Neutrophil (primary cell): Measurements from ENCODE around the gene OR13J1.

Source experiments
- H3K27ac ChIP-seq: fragments of 200-600 bp; sonication (generic); 2 replicates; pipeline ENCODE4 v1.5.1; 2016; ENCODE audit warnings: mild to moderate bottlenecking, moderate library complexity
- H3K27me3 ChIP-seq: fragments of 200-600 bp; sonication (generic); 2 replicates; pipeline ENCODE4 v1.6.0; 2016; ENCODE audit warnings: mild to moderate bottlenecking
- H3K36me3 ChIP-seq: fragments of 200-600 bp; sonication (generic); 2 replicates; pipeline ENCODE4 v1.5.1; 2017
- H3K4me1 ChIP-seq, 2 experiments: fragments of 200-600 bp in 1 of 2; sonication (generic) in 1 of 2; 1 replicate in 1 of 2; 2 replicates in 1 of 2; pipeline versions ENCODE4 v1.5.1 to v1.6.1; 2013 to 2016; ENCODE audit warnings: low read depth in 1 of 2, low read length in 1 of 2, mild to moderate bottlenecking in 1 of 2, moderate library complexity in 1 of 2; ENCODE audit not compliant: control insufficient read depth in 1 of 2, insufficient read depth in 1 of 2
- H3K4me3 ChIP-seq, 2 experiments: fragments of 200-600 bp in 1 of 2; sonication (generic) in 1 of 2; 1 replicate in 1 of 2; 2 replicates in 1 of 2; pipeline ENCODE4 v1.5.1; 2013 to 2016; ENCODE audit warnings: low read depth in 1 of 2, low read length in 1 of 2, mild to moderate bottlenecking in 1 of 2, moderate library complexity in 1 of 2
- H3K9me3 ChIP-seq: fragments of 200-600 bp; sonication (generic); 2 replicates; pipeline ENCODE4 v1.5.1; 2016
- CTCF ChIP-seq: fragments of 200-600 bp; sonication (generic); IDR thresholded peaks from 2 replicates; pipeline ENCODE4 v1.5.1; 2016; ENCODE audit warnings: antibody characterized with exemption

Gene OR13J1

GRCh38 chr9:35909687-35910612 is 39.7 kb upstream of the OR13J1 start:
- Histone ChIP-seq H3K4me1 (peaks cover 0 to 3% of the 10 kb centered on the region in 2 experiments), H3K27ac (no peak overlapping the region)
- no peak for TF ChIP-seq CTCF

DNA sequence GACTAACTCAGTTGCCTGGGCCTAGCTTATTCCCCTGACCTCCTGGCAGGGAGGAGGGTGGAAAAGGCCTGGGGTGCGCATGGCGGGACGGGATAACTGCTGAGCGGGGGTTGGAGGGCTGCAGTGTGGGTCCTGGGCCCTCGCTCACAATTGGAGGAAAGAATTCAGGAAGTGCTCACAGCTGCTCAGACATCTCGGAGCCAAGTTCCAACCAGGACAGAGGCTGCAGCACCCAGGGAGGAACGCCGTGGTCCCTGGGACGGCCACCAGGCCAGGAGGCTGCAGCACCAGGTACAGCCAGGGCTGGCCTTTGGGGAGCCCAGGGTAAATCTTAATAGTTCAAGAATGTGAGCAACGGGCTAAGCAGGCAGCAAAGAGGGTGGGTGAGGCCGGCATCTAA is 39.1 kb upstream of the OR13J1 start, which contains the start of gene SPAAR:
Gene SPAAR, plus strand, starts transcription at position 217 of the 400 bp plus-strand sequence. CDS start 974 bp downstream, outside the sequence.
- H3K9me3 ChIP-seq = no peaks in the 10 kb centered on the region
- H3K27me3 ChIP-seq = peaks cover 81% of the 10 kb centered on the region
- no peak for TF ChIP-seq CTCF
- H3K4me1 ChIP-seq = peaks cover 0 to 3% of the 10 kb centered on the region in 2 experiments
- no peaks in the 10 kb centered on the region for H3K36me3 ChIP-seq
- no peak within 1 kb of the TSS for H3K27ac ChIP-seq
- no peak within 1 kb of the TSS for H3K4me3 ChIP-seq

More at GRCh38 chr9:35909687-35910612, 39.7 kb upstream of the OR13J1 start:
- Histone ChIP-seq H3K4me3 (no peak overlapping the region), H3K36me3 (no peaks in the 10 kb centered on the region), H3K27me3 (peaks cover 75% of the 10 kb centered on the region), H3K9me3 (no peaks in the 10 kb centered on the region)

DNA sequence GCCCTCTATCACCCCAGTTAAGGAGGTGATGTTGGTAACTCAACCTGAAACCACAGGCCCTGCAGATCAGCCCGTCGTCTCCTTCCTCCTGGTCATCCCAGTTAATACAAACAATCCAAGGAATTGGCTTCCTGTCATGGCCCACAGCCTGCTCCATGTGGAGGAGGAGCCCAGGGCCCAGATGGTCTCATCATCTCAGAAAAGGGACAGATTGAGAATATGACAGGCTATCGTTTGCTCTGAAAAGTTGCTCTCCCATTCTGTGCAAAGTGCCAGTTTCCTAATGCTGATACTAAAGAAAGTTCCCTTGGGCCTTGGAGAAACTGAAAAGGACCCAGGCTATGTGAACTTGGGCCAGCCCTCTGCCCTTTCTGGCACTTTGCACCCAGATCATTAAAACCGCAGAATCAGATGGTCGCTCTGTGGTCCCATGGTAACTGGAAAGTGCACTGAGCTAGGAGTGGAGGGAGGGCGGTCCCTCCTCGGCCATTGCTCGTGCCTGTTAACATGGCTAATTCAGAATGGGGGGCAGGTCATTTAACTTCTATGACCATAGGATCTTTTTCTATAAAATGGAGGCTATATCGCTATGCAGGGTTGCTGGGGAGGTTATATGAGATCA is 38.4 kb upstream of the OR13J1 start:
- Histone ChIP-seq H3K27me3 (peaks cover 85% of the 10 kb centered on the region), H3K4me3 (no peak overlapping the region), H3K36me3 (no peaks in the 10 kb centered on the region), H3K9me3 (no peaks in the 10 kb centered on the region), H3K4me1 (peaks cover 0 to 3% of the 10 kb centered on the region in 2 experiments), H3K27ac (no peak overlapping the region)
- no peak for TF ChIP-seq CTCF

GRCh38 chr9:35907711-35908503 is 37.7 kb upstream of the OR13J1 start:
- no peaks in the 10 kb centered on the region for H3K9me3 ChIP-seq
- TF ChIP-seq CTCF = no peak
- H3K4me1 ChIP-seq = peaks cover 0 to 3% of the 10 kb centered on the region in 2 experiments
- H3K27me3 ChIP-seq = peaks cover 83% of the 10 kb centered on the region
- no peaks in the 10 kb centered on the region for H3K36me3 ChIP-seq
- H3K4me3 ChIP-seq = no peak overlapping the region
- no peak overlapping the region for H3K27ac ChIP-seq
